ENCODE measurements around the gene PRICKLE3. TPM values are rescaled to one million over a fixed set of nuclear protein-coding genes. Genes with fewer than 3 reads are reported as not detected.
A peak's percentile ranks its signal among the peaks of the same experiment; 100 is the strongest.

The PRICKLE3 gene
- total RNA-seq, 1 experiment from 2014 or later: 4.0 TPM

DNA sequence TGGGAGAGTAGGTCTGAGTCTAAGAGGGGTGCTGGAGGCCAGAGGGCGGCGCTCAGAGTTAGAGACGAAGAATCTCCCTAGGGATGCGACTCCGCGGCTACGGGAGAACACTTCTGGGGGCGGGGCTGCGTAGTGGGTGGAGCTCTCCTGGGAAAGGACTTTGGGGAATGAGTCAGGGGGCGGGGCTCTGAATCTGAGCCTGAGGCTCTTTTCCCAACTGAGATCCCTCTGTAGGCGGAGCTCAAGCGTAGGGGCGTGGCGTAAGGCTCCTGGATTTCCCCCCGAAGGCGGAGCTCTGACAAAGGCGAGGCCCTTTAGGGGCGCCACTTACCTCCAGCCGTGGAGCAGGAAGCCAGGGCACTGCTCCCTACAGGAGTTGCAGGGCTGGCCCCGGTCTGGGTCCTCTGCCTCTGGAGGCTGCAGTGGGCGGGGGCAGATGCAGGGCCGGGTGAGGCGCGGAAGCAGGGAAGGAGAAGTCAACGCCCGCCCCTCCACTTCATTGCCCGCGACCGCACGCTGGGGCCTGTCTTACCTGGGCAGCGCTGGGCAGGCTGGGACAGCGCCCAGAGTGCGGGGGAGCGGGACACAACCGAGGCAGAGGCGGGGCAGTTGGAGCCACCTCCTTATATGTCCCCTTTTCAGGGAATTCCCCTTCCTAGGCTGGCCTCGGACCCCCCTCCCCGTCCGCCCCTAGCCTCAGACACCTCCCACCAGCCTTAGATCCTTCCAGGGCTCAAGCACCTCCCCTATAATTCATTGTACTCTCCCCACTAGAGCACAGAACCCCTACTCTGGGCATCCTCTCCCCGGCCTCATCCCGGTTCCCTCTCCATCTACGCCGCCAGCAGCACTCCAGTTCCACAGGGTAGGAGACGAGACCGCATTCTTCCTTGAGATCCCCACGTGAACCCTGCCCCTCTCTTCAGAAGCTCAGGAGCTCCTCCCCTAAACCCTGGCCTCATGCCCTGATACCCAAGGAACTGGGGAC, 1.6 kb downstream of the PRICKLE3 start:
- Histone ChIP-seq H3K4me2 (ENCODE audit: low read depth, low read length, poor library complexity, severe bottlenecking) (peak overlapping the region; percentile 87), H3K36me3 (ENCODE audit: insufficient read depth, low read length) (peaks cover 6% of the 10 kb centered on the region; the same call in 1 of the 2 replicates), H3K27me3 (ENCODE audit: low read length) (no peaks in the 10 kb centered on the region), H3K9me3 (ENCODE audit: low read length) (no peaks in the 10 kb centered on the region), H3K9ac (ENCODE audit: low read length) (peak overlapping the region; percentile 82), H3K9me2 (replicated peaks; ENCODE audit: insufficient read depth, low read length) (no peaks in the 10 kb centered on the region), H3K4me3 (ENCODE audit: low read length) (peak overlapping the region; percentile 78), H3K27ac (ENCODE audit: low read length) (peak overlapping the region; percentile 58), H3K4me1 (ENCODE audit: low read length) (peaks cover 22% of the 10 kb centered on the region), H4K20me1 (ENCODE audit: insufficient read depth, low read depth, low read length) (no peaks in the 10 kb centered on the region; the same call in 1 of the 2 replicates), H2AFZ (ENCODE audit: low read length) (no peak overlapping the region), H3K79me2 (ENCODE audit: low read length) (peaks cover 17% of the 10 kb centered on the region)
- peak; percentile 73 for DNase-seq

DNA sequence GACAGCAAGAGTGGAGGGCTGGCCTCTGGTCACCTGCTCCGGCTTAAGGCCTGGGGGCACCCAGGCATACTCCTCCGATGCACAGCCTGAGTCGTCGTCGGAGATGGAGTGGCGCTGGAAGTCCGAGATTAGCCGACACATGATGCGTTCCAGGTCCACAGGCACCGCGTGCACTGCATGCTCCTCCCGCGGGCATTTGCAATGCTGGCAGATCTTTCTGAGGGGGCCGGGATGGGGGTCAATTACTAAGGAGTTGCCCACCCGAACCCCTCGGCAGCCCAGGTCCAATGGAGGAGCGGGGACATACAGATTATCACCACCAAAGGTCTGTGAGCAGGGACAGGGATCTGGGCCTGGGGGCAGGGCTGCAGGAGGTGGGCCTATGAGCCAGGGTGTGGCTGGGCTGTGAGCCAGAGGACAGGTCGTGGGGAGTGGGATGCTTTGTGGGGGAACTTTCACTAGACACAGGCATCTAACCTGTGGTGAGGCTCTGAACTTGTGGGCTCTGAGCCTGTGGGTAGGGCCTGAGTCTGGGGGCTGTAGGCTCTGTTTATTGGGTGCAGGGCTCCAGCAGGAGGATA, 2.4 kb downstream of the PRICKLE3 start:
- Histone ChIP-seq H3K4me3 (ENCODE audit: low read length) (no peak overlapping the region; the same call in 1 of the 2 replicates), H3K9me2 (replicated peaks; ENCODE audit: insufficient read depth, low read length) (no peaks in the 10 kb centered on the region), H4K20me1 (ENCODE audit: insufficient read depth, low read depth, low read length) (no peaks in the 10 kb centered on the region; the same call in 1 of the 2 replicates), H3K36me3 (ENCODE audit: insufficient read depth, low read length) (peaks cover 6% of the 10 kb centered on the region; the same call in 1 of the 2 replicates), H3K9ac (ENCODE audit: low read length) (no peak overlapping the region), H3K4me1 (ENCODE audit: low read length) (peaks cover 17% of the 10 kb centered on the region), H3K4me2 (ENCODE audit: low read depth, low read length, poor library complexity, severe bottlenecking) (peak overlapping the region; percentile 87), H2AFZ (ENCODE audit: low read length) (no peak overlapping the region), H3K27ac (ENCODE audit: low read length) (no peak overlapping the region), H3K27me3 (ENCODE audit: low read length) (no peaks in the 10 kb centered on the region), H3K9me3 (ENCODE audit: low read length) (no peaks in the 10 kb centered on the region), H3K79me2 (ENCODE audit: low read length) (peaks cover 17% of the 10 kb centered on the region)
- no peak for DNase-seq

DNA sequence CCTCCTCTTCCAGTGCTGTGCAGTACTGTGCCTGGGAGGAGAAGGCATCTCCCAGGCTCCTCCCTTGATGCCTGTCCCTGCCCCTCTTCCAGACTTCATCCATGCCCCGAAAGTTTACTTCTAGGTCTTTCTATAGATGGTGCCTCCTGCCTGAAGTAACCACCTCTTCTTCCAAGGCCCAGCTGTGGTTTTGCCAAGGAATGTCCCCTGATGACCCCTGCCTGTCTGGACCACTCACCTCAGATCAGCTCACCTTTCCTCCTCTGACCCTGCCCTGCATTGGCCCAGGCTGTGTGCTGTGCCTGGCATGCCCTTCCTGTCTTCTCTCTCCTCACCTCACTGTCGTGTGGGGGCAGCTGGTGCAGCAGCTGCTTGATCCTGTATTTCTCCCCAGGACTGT, 6.8 kb downstream of the PRICKLE3 start:
- Histone ChIP-seq H3K9me2 (replicated peaks; ENCODE audit: insufficient read depth, low read length) (no peaks in the 10 kb centered on the region), H3K36me3 (ENCODE audit: insufficient read depth, low read length) (peaks cover 6% of the 10 kb centered on the region; the same call in 1 of the 2 replicates), H3K27me3 (ENCODE audit: low read length) (no peaks in the 10 kb centered on the region), H3K9me3 (ENCODE audit: low read length) (no peaks in the 10 kb centered on the region), H3K4me2 (ENCODE audit: low read depth, low read length, poor library complexity, severe bottlenecking) (no peak overlapping the region), H3K79me2 (ENCODE audit: low read length) (peaks cover 4% of the 10 kb centered on the region; the same call in 1 of the 2 replicates), H3K27ac (ENCODE audit: low read length) (no peak overlapping the region), H3K4me1 (ENCODE audit: low read length) (peaks cover 9% of the 10 kb centered on the region), H2AFZ (ENCODE audit: low read length) (no peak overlapping the region), H4K20me1 (ENCODE audit: insufficient read depth, low read depth, low read length) (no peaks in the 10 kb centered on the region), H3K4me3 (ENCODE audit: low read length) (no peak overlapping the region), H3K9ac (ENCODE audit: low read length) (no peak overlapping the region)
- no peak for DNase-seq

DNA sequence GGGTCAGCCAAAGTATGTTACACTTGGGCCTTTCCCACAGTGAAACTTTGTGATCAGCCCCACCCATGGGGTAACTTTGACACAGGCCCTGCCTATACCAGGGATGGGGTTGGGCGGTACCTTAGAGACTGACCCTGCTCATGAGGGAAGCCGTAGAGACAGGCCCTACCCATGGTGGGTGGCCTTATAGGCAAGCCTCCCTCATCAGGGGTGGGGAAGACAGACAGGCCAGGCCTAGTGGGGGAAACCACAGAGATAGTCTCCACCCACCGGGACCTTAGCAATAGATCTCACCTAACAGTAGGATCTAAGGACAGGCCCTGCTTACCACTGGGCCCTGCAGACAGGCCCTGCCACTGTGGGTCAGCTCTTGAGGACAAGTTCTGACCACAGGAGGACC, 7.6 kb downstream of the PRICKLE3 start:
- Histone ChIP-seq H3K9me2 (replicated peaks; ENCODE audit: insufficient read depth, low read length) (no peaks in the 10 kb centered on the region), H4K20me1 (ENCODE audit: insufficient read depth, low read depth, low read length) (no peaks in the 10 kb centered on the region), H3K9me3 (ENCODE audit: low read length) (no peaks in the 10 kb centered on the region), H3K4me3 (ENCODE audit: low read length) (no peak overlapping the region), H3K27ac (ENCODE audit: low read length) (no peak overlapping the region), H3K4me1 (ENCODE audit: low read length) (peaks cover 5% of the 10 kb centered on the region), H2AFZ (ENCODE audit: low read length) (no peak overlapping the region), H3K36me3 (ENCODE audit: insufficient read depth, low read length) (peaks cover 6% of the 10 kb centered on the region; the same call in 1 of the 2 replicates), H3K4me2 (ENCODE audit: low read depth, low read length, poor library complexity, severe bottlenecking) (no peak overlapping the region), H3K79me2 (ENCODE audit: low read length) (no peaks in the 10 kb centered on the region), H3K27me3 (ENCODE audit: low read length) (no peaks in the 10 kb centered on the region), H3K9ac (ENCODE audit: low read length) (no peak overlapping the region)
- peak; percentile 40 for DNase-seq

DNA sequence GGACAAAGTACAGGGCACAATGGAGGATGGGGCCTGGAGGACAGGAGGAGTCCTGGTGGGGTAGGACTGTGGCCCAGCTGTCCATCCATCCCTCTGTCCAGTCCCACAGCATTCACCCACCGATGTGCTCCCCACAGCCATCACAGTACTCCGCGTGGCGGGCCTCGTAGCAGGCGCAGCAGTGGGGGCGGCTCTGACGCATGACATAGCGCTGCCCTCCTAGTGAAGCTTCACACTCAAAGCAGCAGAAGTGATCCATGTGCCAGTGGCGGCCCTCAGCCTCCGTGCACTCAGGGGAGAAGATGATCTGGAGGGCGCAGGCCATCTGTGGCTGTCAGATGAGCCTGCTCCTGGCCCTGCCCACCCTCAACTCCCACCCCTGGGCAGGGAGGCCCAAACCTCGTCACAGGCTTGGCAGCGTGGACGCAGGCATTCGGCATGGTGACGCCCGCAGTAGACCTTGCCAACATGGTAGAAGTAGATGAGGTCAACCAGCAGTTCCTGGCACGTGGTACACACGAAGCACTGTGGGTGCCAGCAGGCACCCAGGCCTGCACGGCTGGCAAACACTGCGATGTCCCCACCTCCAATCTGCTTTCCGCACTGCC, 8.2 kb downstream of the PRICKLE3 start:
- Histone ChIP-seq H3K4me1 (ENCODE audit: low read length) (peaks cover 9% of the 10 kb centered on the region), H3K79me2 (ENCODE audit: low read length) (no peaks in the 10 kb centered on the region), H2AFZ (ENCODE audit: low read length) (no peak overlapping the region), H3K9ac (ENCODE audit: low read length) (no peak overlapping the region), H3K4me3 (ENCODE audit: low read length) (no peak overlapping the region), H3K9me2 (replicated peaks; ENCODE audit: insufficient read depth, low read length) (no peaks in the 10 kb centered on the region), H3K9me3 (ENCODE audit: low read length) (no peaks in the 10 kb centered on the region), H3K27me3 (ENCODE audit: low read length) (no peaks in the 10 kb centered on the region), H3K4me2 (ENCODE audit: low read depth, low read length, poor library complexity, severe bottlenecking) (no peak overlapping the region), H4K20me1 (ENCODE audit: insufficient read depth, low read depth, low read length) (no peaks in the 10 kb centered on the region), H3K36me3 (ENCODE audit: insufficient read depth, low read length) (peaks cover 4% of the 10 kb centered on the region; the same call in 1 of the 2 replicates), H3K27ac (ENCODE audit: low read length) (no peak overlapping the region)
- DNase-seq: peak; percentile 35

DNA sequence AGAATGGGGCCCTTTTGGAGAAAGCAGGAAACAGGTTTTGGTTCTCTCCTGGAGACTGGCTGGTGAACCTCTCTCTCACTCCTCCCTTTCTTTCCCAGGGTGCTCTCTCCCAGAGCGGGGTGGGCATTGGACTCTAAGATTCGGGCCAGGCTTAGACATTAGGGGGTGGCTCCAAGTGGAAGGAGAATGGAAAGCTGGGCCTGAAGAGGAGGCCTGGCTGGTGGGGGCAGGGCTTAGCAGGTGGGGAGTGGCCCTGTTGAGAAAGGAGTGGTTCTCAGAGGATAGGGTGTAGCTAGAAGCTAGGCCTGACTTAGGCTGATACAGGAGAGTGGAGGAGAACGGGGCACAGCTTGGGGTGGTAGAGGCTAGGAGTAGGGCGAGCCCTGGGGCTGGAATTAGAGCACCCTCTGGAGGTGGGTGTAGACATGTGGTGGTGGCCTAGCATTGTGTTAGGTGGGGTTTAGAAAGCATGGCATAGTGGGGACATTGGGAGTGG, 8.8 kb downstream of the PRICKLE3 start:
- Histone ChIP-seq H3K9ac (ENCODE audit: low read length) (no peak overlapping the region), H3K4me1 (ENCODE audit: low read length) (peaks cover 13% of the 10 kb centered on the region), H4K20me1 (ENCODE audit: insufficient read depth, low read depth, low read length) (no peaks in the 10 kb centered on the region), H3K27ac (ENCODE audit: low read length) (no peak overlapping the region), H3K27me3 (ENCODE audit: low read length) (no peaks in the 10 kb centered on the region), H3K36me3 (ENCODE audit: insufficient read depth, low read length) (peaks cover 3% of the 10 kb centered on the region; the same call in 1 of the 2 replicates), H2AFZ (ENCODE audit: low read length) (no peak overlapping the region), H3K9me2 (replicated peaks; ENCODE audit: insufficient read depth, low read length) (no peaks in the 10 kb centered on the region), H3K4me3 (ENCODE audit: low read length) (no peak overlapping the region), H3K4me2 (ENCODE audit: low read depth, low read length, poor library complexity, severe bottlenecking) (no peak overlapping the region), H3K79me2 (ENCODE audit: low read length) (no peaks in the 10 kb centered on the region), H3K9me3 (ENCODE audit: low read length) (no peaks in the 10 kb centered on the region)
- DNase-seq: peak; percentile 51

DNA sequence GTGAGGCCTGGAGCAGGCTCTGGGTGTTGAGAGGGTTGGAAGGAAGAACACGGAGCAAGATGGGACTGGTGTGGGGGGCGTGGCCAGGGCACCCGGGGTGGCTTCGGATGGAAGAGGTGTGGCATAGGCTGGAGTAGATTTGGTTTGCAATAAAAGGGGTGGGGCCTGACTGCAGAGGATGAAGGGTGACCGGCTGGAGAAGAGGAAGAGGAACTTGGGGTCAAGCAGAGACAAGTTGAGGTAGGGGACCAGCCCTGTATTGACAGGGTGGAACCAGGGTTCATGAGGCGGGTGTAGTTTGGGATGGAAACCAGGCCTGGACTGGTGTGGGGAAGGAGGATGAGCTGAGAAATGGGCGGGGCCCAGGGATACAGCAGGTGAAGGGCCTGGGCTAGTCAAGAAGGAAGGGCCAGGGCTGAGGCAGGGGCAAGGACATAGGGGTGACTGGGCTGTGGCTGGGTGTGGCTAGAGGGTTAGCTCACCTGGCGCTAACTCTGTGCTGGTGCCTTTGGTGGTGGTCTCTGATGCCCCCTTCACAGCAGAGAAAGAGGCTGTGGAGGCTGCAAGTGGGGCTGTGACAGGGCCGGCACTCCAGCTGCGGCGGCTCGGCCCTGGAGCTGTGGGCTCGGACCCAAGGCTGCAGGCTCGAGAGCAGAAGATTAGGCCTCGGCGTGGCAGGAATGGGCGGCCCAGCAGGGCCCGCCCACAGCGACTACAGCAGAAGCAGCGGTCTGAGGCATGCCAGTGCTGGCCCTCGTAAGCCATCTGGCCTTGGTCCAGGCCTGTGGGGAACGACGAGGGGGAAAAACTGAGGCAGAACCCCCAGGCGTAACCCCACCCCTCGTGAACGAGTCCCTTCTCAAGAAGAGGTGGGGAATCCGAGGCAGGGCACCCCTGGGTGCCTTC, 9.5 kb downstream of the PRICKLE3 start:
- H4K20me1 ChIP-seq (ENCODE audit: insufficient read depth, low read depth, low read length): no peaks in the 10 kb centered on the region
- no peak overlapping the region for H3K4me3 ChIP-seq (ENCODE audit: low read length)
- H3K79me2 ChIP-seq (ENCODE audit: low read length): no peaks in the 10 kb centered on the region
- H3K9ac ChIP-seq (ENCODE audit: low read length): no peak overlapping the region
- peaks cover 18% of the 10 kb centered on the region for H3K4me1 ChIP-seq (ENCODE audit: low read length)
- no peaks in the 10 kb centered on the region for H3K9me2 ChIP-seq (replicated peaks; ENCODE audit: insufficient read depth, low read length)
- H3K4me2 ChIP-seq (ENCODE audit: low read depth, low read length, poor library complexity, severe bottlenecking): no peak overlapping the region
- H3K9me3 ChIP-seq (ENCODE audit: low read length): no peaks in the 10 kb centered on the region
- no peak overlapping the region for H2AFZ ChIP-seq (ENCODE audit: low read length)
- no peaks in the 10 kb centered on the region for H3K27me3 ChIP-seq (ENCODE audit: low read length)
- DNase-seq: peak; percentile 73
- 0 out of 2 replicates have a peak, but pooled peaks cover 3% of the 10 kb centered on the region for H3K36me3 ChIP-seq (ENCODE audit: insufficient read depth, low read length)
- no peak overlapping the region for H3K27ac ChIP-seq (ENCODE audit: low read length)
